ENCODE results near the gene KIAA0513.

The KIAA0513 gene

GRCh38 chr16:85011846-85012284 is 15.7 kb upstream of the KIAA0513 start:
- no peak for TF ChIP-seq CTCF (IDR thresholded peaks at IDR 0.05; ENCODE audit: low read depth, low read length)

GRCh38 chr16:85014311-85014710 is 13.3 kb upstream of the KIAA0513 start:
- no peak for TF ChIP-seq CTCF (IDR thresholded peaks at IDR 0.05; ENCODE audit: low read depth, low read length)
- DNase-seq (ENCODE audit: extremely low read depth, low read depth), result no peak

More at GRCh38 chr16:85011846-85012284, 15.7 kb upstream of the KIAA0513 start:
- no peak for DNase-seq (ENCODE audit: extremely low read depth, low read depth)

GRCh38 chr16:85015481-85016187 is 12.0 kb upstream of the KIAA0513 start:
- no peak for TF ChIP-seq CTCF (IDR thresholded peaks at IDR 0.05; ENCODE audit: low read depth, low read length)
- no peak for DNase-seq (ENCODE audit: extremely low read depth, low read depth)

GRCh38 chr16:85017151-85017550 is 10.4 kb upstream of the KIAA0513 start:
- no peak for TF ChIP-seq CTCF (IDR thresholded peaks at IDR 0.05; ENCODE audit: low read depth, low read length)
- no peak for DNase-seq (ENCODE audit: extremely low read depth, low read depth)

- DNase-seq (ENCODE audit: extremely low read depth, low read depth), result no peak
- no peak for TF ChIP-seq CTCF (IDR thresholded peaks at IDR 0.05; ENCODE audit: low read depth, low read length)
Measured at GRCh38 chr16:85017633-85018032, 10.0 kb upstream of the KIAA0513 start.

GRCh38 chr16:85018529-85019236 is 8.9 kb upstream of the KIAA0513 start:
- DNase-seq (ENCODE audit: extremely low read depth, low read depth), result no peak
- TF ChIP-seq CTCF (IDR thresholded peaks at IDR 0.05; ENCODE audit: low read depth, low read length), result no peak

GRCh38 chr16:85019659-85020245 is 7.8 kb upstream of the KIAA0513 start:
- no peak for DNase-seq (ENCODE audit: extremely low read depth, low read depth)
- no peak for TF ChIP-seq CTCF (IDR thresholded peaks at IDR 0.05; ENCODE audit: low read depth, low read length)

Data from AG09319 (cell line).